GM19324 (cell line): Measurements from ENCODE around the gene SNRK.

Source experiments
- ATAC-seq: cut with Tn5 transposase; IDR thresholded peaks from one replicate; pipeline ENCODE4 v1.9.1; 2021; ENCODE audit warnings: mild to moderate bottlenecking, moderate library complexity; ENCODE audit not compliant: unreplicated experiment, low FRiP score

SNRK gene

GRCh38 chr3:43266995-43267394 is 19.3 kb upstream of the SNRK start:
- no peak for ATAC-seq

GRCh38 chr3:43268636-43269035 is 17.7 kb upstream of the SNRK start:
- no peak for ATAC-seq

GRCh38 chr3:43270078-43270477 is 16.3 kb upstream of the SNRK start:
- ATAC-seq: no peak

- ATAC-seq: no peak
Measured at GRCh38 chr3:43273416-43273815, 12.9 kb upstream of the SNRK start.

GRCh38 chr3:43279082-43279481 is 7.3 kb upstream of the SNRK start:
- ATAC-seq: no peak

- no peak for ATAC-seq
Measured at GRCh38 chr3:43279532-43279931, 6.8 kb upstream of the SNRK start.

- ATAC-seq: no peak
Measured at GRCh38 chr3:43281020-43281419, 5.3 kb upstream of the SNRK start.

- ATAC-seq: no peak
Measured at GRCh38 chr3:43284171-43284570, 2.2 kb upstream of the SNRK start.

GRCh38 chr3:43285644-43286043 is 696 bp upstream of the SNRK start:
- ATAC-seq: no peak

GRCh38 chr3:43286841-43287499 is 630 bp downstream of the SNRK start:
- ATAC-seq: peak; percentile 42

- ATAC-seq: no peak
Measured at GRCh38 chr3:43287500-43287873, 1.1 kb downstream of the SNRK start.

- ATAC-seq: no peak
Measured at GRCh38 chr3:43288366-43288765, 2.0 kb downstream of the SNRK start.

GRCh38 chr3:43288850-43289249 is 2.5 kb downstream of the SNRK start:
- no peak for ATAC-seq

GRCh38 chr3:43289401-43289800 is 3.1 kb downstream of the SNRK start:
- ATAC-seq: no peak

GRCh38 chr3:43289841-43290470 is 3.6 kb downstream of the SNRK start:
- ATAC-seq: no peak

- ATAC-seq: no peak
Measured at GRCh38 chr3:43290956-43291355, 4.6 kb downstream of the SNRK start.

- no peak for ATAC-seq
Measured at GRCh38 chr3:43291546-43291945, 5.2 kb downstream of the SNRK start.

- ATAC-seq: no peak
Measured at GRCh38 chr3:43294975-43295374, 8.6 kb downstream of the SNRK start.

- ATAC-seq: no peak
Measured at GRCh38 chr3:43296565-43296964, 10.2 kb downstream of the SNRK start.

GRCh38 chr3:43298292-43298691 is 12.0 kb downstream of the SNRK start:
- ATAC-seq: no peak

GRCh38 chr3:43298761-43299160 is 12.4 kb downstream of the SNRK start:
- ATAC-seq: no peak

GRCh38 chr3:43302116-43302880 is 16.0 kb downstream of the SNRK start:
- no peak for ATAC-seq
